Neural cell (in vitro differentiated cells): ENCODE results near the gene ANKRD40CL.

Experiments
- EZH2 ChIP-seq: fragments of 200-600, 300-800 bp; shearing (Covaris generic), sonication (generic); IDR thresholded peaks from 2 replicates; pipeline ENCODE4 v1.6.1; 2014; ENCODE audit warnings: antibody characterized with exemption, low read length, borderline replicate concordance, mild to moderate bottlenecking; ENCODE audit not compliant: insufficient read depth, poor library complexity, severe bottlenecking
- POLR2AphosphoS5 ChIP-seq: IDR thresholded peaks from 2 replicates; pipeline ENCODE4 v1.6.1; 2012
- RAD21 ChIP-seq: fragments of 450-650 bp; conservative IDR thresholded peaks from 2 replicates; pipeline ENCODE4 v1.6.1; 2014; ENCODE audit warnings: antibody characterized with exemption, mild to moderate bottlenecking, moderate library complexity
- TAF1 ChIP-seq: IDR thresholded peaks from 2 replicates; pipeline ENCODE4 v1.6.1; 2012; ENCODE audit warnings: low read depth
- TF ChIP-seq, protein P1 (sequence below): fragments of 450-650 bp; IDR thresholded peaks from 2 replicates; pipeline ENCODE4 v1.5.1; 2014; ENCODE audit warnings: antibody characterized with exemption, mild to moderate bottlenecking, moderate library complexity; ENCODE audit not compliant: poor library complexity, severe bottlenecking

GRCh38 chr17:50802609-50803571 lies 35.6 kb upstream of the ANKRD40CL start:
- TF ChIP-seq EZH2 (no peak), RAD21 (no peak), TAF1 (no peak), POLR2AphosphoS5 (no peak)
- TF ChIP-seq, protein P1, sequence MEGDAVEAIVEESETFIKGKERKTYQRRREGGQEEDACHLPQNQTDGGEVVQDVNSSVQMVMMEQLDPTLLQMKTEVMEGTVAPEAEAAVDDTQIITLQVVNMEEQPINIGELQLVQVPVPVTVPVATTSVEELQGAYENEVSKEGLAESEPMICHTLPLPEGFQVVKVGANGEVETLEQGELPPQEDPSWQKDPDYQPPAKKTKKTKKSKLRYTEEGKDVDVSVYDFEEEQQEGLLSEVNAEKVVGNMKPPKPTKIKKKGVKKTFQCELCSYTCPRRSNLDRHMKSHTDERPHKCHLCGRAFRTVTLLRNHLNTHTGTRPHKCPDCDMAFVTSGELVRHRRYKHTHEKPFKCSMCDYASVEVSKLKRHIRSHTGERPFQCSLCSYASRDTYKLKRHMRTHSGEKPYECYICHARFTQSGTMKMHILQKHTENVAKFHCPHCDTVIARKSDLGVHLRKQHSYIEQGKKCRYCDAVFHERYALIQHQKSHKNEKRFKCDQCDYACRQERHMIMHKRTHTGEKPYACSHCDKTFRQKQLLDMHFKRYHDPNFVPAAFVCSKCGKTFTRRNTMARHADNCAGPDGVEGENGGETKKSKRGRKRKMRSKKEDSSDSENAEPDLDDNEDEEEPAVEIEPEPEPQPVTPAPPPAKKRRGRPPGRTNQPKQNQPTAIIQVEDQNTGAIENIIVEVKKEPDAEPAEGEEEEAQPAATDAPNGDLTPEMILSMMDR: no peak
